Astrocyte (in vitro differentiated cells and primary cell): ENCODE results near the gene NUP58. TPM values are rescaled to one million over a fixed set of nuclear protein-coding genes. Genes with fewer than 3 reads are reported as not detected.

Source experiments
- DNase-seq: peaks from one replicate; pipeline ENCODE4 v3.0.0-alpha.2; 2010; ENCODE audit warnings: low read depth
- FAIRE-seq: peaks from 2 replicates; lab custom pipeline; 2011; peaks lifted over from hg19 to GRCh38; lab: Jason Lieb, UNC
- H2AFZ ChIP-seq: 2 replicates; pipeline ENCODE4 v1.6.0; 2012; ENCODE audit warnings: low read depth, low read length, inconsistent platforms
- H3K27ac ChIP-seq: 2 replicates; pipeline ENCODE4 v1.5.1; 2011; ENCODE audit warnings: low read depth, low read length, inconsistent platforms
- H3K27me3 ChIP-seq: 2 replicates; pipeline ENCODE4 v1.6.0; 2011; ENCODE audit warnings: low read length, inconsistent platforms; ENCODE audit not compliant: insufficient read depth
- H3K36me3 ChIP-seq: 2 replicates; pipeline ENCODE4 v1.5.1; 2011; ENCODE audit warnings: low read length, inconsistent platforms; ENCODE audit not compliant: insufficient read depth
- H3K4me1 ChIP-seq: 2 replicates; pipeline ENCODE4 v1.5.1; 2011; ENCODE audit warnings: low read length, inconsistent platforms; ENCODE audit not compliant: insufficient read depth
- H3K4me2 ChIP-seq: 2 replicates; pipeline ENCODE4 v1.6.0; 2012; ENCODE audit warnings: low read length, inconsistent platforms
- H3K4me3 ChIP-seq: 2 replicates; pipeline ENCODE4 v1.5.1; 2011; ENCODE audit warnings: low read depth, mild to moderate bottlenecking, low read length, inconsistent platforms; ENCODE audit not compliant: insufficient read depth
- H3K79me2 ChIP-seq: 2 replicates; pipeline ENCODE4 v1.6.0; 2012; ENCODE audit warnings: mild to moderate bottlenecking, low read length, inconsistent platforms; ENCODE audit not compliant: insufficient read depth
- H3K9ac ChIP-seq: 2 replicates; pipeline ENCODE4 v1.6.0; 2012; ENCODE audit warnings: mild to moderate bottlenecking, low read length, inconsistent platforms
- H3K9me3 ChIP-seq: 2 replicates; pipeline ENCODE4 v1.5.1; 2012; ENCODE audit warnings: low read depth, mild to moderate bottlenecking, low read length, inconsistent platforms; ENCODE audit not compliant: insufficient read depth
- H4K20me1 ChIP-seq: 2 replicates; pipeline ENCODE4 v1.6.0; 2012; ENCODE audit warnings: low read length, inconsistent platforms; ENCODE audit not compliant: insufficient read depth
- H3K27ac Mint-ChIP-seq: one replicate; pipeline ENCODE4 v1.8.0; 2021; ENCODE audit warnings: mild to moderate bottlenecking, mixed read lengths; ENCODE audit not compliant: unreplicated experiment
- H3K27me3 Mint-ChIP-seq: one replicate; pipeline ENCODE4 v1.8.0; 2021; ENCODE audit warnings: low read depth, mixed read lengths; ENCODE audit not compliant: unreplicated experiment
- H3K36me3 Mint-ChIP-seq: one replicate; pipeline ENCODE4 v1.8.0; 2021; ENCODE audit warnings: low read depth, mixed read lengths; ENCODE audit not compliant: unreplicated experiment
- H3K4me1 Mint-ChIP-seq: one replicate; pipeline ENCODE4 v1.8.0; 2021; ENCODE audit warnings: low read depth, mixed read lengths; ENCODE audit not compliant: unreplicated experiment
- H3K4me3 Mint-ChIP-seq: one replicate; pipeline ENCODE4 v1.8.0; 2021; ENCODE audit warnings: mild to moderate bottlenecking, moderate library complexity, mixed read lengths; ENCODE audit not compliant: unreplicated experiment
- H3K9me3 Mint-ChIP-seq: one replicate; pipeline ENCODE4 v1.8.0; 2021; ENCODE audit warnings: mild to moderate bottlenecking, mixed read lengths; ENCODE audit not compliant: unreplicated experiment
- CTCF ChIP-seq: IDR thresholded peaks from 2 replicates; pipeline ENCODE4 v1.5.1; 2011; ENCODE audit warnings: low read depth, mild to moderate bottlenecking, inconsistent platforms, low read length, moderate library complexity; ENCODE audit not compliant: insufficient read depth
- EZH2 ChIP-seq: IDR thresholded peaks from 2 replicates; pipeline ENCODE4 v1.6.1; 2012; ENCODE audit warnings: mild to moderate bottlenecking, low read length, inconsistent platforms; ENCODE audit not compliant: insufficient read depth
- total RNA-seq: library from RNA; stranded (reverse); gene quantifications from 2 replicates; pipeline ENCODE4 v1.2.1, GENCODE V29; 2021

NUP58 gene
- total RNA-seq, 1 donor from 2014 or later: 53.2 TPM

DNA sequence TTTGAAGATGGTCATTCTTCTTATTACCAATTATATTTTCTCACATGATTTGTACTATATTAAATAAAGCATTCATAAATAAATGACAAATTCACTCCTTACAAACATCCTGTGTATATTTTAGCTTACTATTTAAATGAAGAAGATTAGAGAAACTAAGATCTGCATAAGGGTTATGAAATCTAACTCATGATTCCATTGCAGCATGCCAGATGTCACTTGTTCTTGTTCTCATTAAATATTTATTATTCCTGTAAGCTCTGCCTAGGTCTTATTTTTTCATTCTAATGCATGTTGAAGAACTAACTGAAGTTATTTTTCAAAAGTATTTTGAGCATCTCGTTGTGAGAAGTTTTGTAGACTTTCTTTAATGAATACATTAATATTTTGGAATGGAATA is 18.3 kb downstream of the NUP58 start:
- H3K4me2 ChIP-seq: no peak overlapping the region
- no peak overlapping the region for H3K4me3 ChIP-seq
- peaks cover 7% of the 10 kb centered on the region for H3K4me1 ChIP-seq
- H3K79me2 ChIP-seq: peaks cover 26% of the 10 kb centered on the region
- Mint-ChIP-seq H3K4me3 (no peak overlapping the region), H3K36me3 (peaks cover 7% of the 10 kb centered on the region), H3K9me3 (no peaks in the 10 kb centered on the region), H3K4me1 (peaks cover 7% of the 10 kb centered on the region), H3K27ac (no peak overlapping the region), H3K27me3 (no peaks in the 10 kb centered on the region)
- TF ChIP-seq CTCF (no peak), EZH2 (no peak)
- H3K27me3 ChIP-seq: no peaks in the 10 kb centered on the region
- no peak overlapping the region for H2AFZ ChIP-seq
- peaks cover 45% of the 10 kb centered on the region for H3K36me3 ChIP-seq
- H3K9ac ChIP-seq: no peak overlapping the region
- no peak for DNase-seq
- no peaks in the 10 kb centered on the region for H3K9me3 ChIP-seq
- no peak for FAIRE-seq
- H4K20me1 ChIP-seq: peaks cover 13% of the 10 kb centered on the region
- H3K27ac ChIP-seq: no peak overlapping the region

DNA sequence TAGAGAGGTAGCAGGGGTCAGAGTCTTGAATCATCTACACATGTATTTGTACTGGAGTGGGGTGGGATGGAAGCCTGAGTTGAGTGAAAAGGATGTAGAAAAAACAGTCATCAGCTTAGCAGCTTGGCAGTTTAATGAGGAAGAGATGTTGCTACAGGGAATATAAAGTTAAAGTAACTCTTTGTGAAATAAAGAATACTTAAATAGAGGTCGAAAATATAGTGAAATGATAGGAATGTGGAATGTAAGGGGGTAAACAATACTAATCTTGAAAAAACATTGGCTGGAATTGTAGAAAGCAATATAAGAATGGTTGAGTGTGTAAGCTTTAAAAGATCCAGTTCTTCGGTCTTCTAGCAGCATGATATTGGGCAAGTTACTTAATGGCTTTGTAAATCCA is 22.7 kb downstream of the NUP58 start:
- Histone ChIP-seq H3K4me2 (no peak overlapping the region), H3K4me1 (peaks cover 3% of the 10 kb centered on the region), H2AFZ (no peak overlapping the region), H3K9me3 (no peaks in the 10 kb centered on the region), H3K79me2 (no peaks in the 10 kb centered on the region), H3K27ac (no peak overlapping the region), H3K9ac (no peak overlapping the region), H4K20me1 (peaks cover 5% of the 10 kb centered on the region), H3K36me3 (peaks cover 52% of the 10 kb centered on the region), H3K27me3 (no peaks in the 10 kb centered on the region), H3K4me3 (no peak overlapping the region)
- TF ChIP-seq CTCF: no peak
- no peak for TF ChIP-seq EZH2
- Mint-ChIP-seq H3K36me3 (peaks cover 3% of the 10 kb centered on the region), H3K9me3 (no peaks in the 10 kb centered on the region), H3K27ac (no peak overlapping the region), H3K4me3 (no peak overlapping the region), H3K27me3 (no peaks in the 10 kb centered on the region), H3K4me1 (peaks cover 1% of the 10 kb centered on the region)
- DNase-seq (no peak), FAIRE-seq (no peak)

GRCh38 chr13:25329706-25330105 is 28.3 kb downstream of the NUP58 start:
- Mint-ChIP-seq H3K36me3 (peaks cover 11% of the 10 kb centered on the region), H3K27ac (no peak overlapping the region), H3K27me3 (no peaks in the 10 kb centered on the region), H3K9me3 (no peaks in the 10 kb centered on the region), H3K4me3 (no peak overlapping the region), H3K4me1 (peaks cover 8% of the 10 kb centered on the region)
- TF ChIP-seq EZH2: no peak
- no peak for TF ChIP-seq CTCF
- FAIRE-seq (no peak), DNase-seq (peak; percentile 11)
- Histone ChIP-seq H3K27me3 (no peaks in the 10 kb centered on the region), H3K79me2 (peaks cover 26% of the 10 kb centered on the region), H3K9me3 (no peaks in the 10 kb centered on the region), H3K4me3 (no peak overlapping the region), H3K27ac (peak overlapping the region; percentile 43), H3K4me1 (peaks cover 8% of the 10 kb centered on the region), H4K20me1 (peaks cover 11% of the 10 kb centered on the region), H2AFZ (no peak overlapping the region), H3K36me3 (peaks cover 58% of the 10 kb centered on the region), H3K4me2 (no peak overlapping the region), H3K9ac (no peak overlapping the region)
